Keratinocyte (primary cell): Measurements from ENCODE around the gene PDZK1. TPM values are rescaled to one million over a fixed set of nuclear protein-coding genes. Genes with fewer than 3 reads are reported as not detected.

Experiments
- DNase-seq: peaks from one replicate; pipeline ENCODE4 v3.0.0-alpha.2; 2011; ENCODE audit warnings: low read depth, missing footprints, low spot score
- FAIRE-seq: peaks from 2 replicates; lab custom pipeline; 2011; peaks lifted over from hg19 to GRCh38; lab: Jason Lieb, UNC
- H2AFZ ChIP-seq: 2 replicates; pipeline ENCODE4 v1.6.0; 2012; ENCODE audit warnings: low read length, control low read depth, inconsistent platforms; ENCODE audit not compliant: control insufficient read depth
- H3K27ac ChIP-seq: 2 replicates; pipeline ENCODE4 v1.5.1; 2011; ENCODE audit warnings: low read length; ENCODE audit not compliant: control insufficient read depth, insufficient read depth
- H3K27me3 ChIP-seq: 3 replicates; pipeline ENCODE4 v1.6.0; 2011; ENCODE audit warnings: low read length; ENCODE audit not compliant: control insufficient read depth, insufficient read depth; ENCODE audit errors: extremely low read depth
- H3K36me3 ChIP-seq, 2 experiments: 2 replicates in 1 of 2; 3 replicates in 1 of 2; pipeline ENCODE4 v1.5.1; 2011; ENCODE audit warnings: low read length in 2 of 2, mild to moderate bottlenecking in 1 of 2; ENCODE audit not compliant: control insufficient read depth in 2 of 2, insufficient read depth in 2 of 2; ENCODE audit errors: extremely low read depth in 1 of 2
- H3K4me1 ChIP-seq: 3 replicates; pipeline ENCODE4 v1.5.1; 2011; ENCODE audit warnings: low read length; ENCODE audit not compliant: control insufficient read depth, insufficient read depth; ENCODE audit errors: extremely low read depth
- H3K4me2 ChIP-seq: 3 replicates; pipeline ENCODE4 v1.6.0; 2011; ENCODE audit warnings: low read depth, low read length; ENCODE audit not compliant: control insufficient read depth, insufficient read depth; ENCODE audit errors: extremely low read depth
- H3K4me3 ChIP-seq, 3 experiments: fragments of 200-600 bp in 1 of 3; sonication (generic) in 1 of 3; 2 replicates in 2 of 3; 3 replicates in 1 of 3; pipeline ENCODE4 v1.5.1; 2011 to 2016; ENCODE audit warnings: low read length in 3 of 3, mild to moderate bottlenecking in 3 of 3, control low read depth in 2 of 3, inconsistent platforms in 1 of 3, low read depth in 1 of 3, mixed read lengths in 1 of 3, mixed run types in 1 of 3, moderate library complexity in 1 of 3; ENCODE audit not compliant: control insufficient read depth in 2 of 3, insufficient read depth in 2 of 3; ENCODE audit errors: extremely low read depth in 1 of 3
- H3K79me2 ChIP-seq: 2 replicates; pipeline ENCODE4 v1.6.0; 2012; ENCODE audit warnings: low read length; ENCODE audit not compliant: control insufficient read depth, insufficient read depth
- H3K9ac ChIP-seq: 3 replicates; pipeline ENCODE4 v1.6.0; 2011; ENCODE audit warnings: low read length; ENCODE audit not compliant: control insufficient read depth, insufficient read depth; ENCODE audit errors: extremely low read depth
- H3K9me1 ChIP-seq: 3 replicates; pipeline ENCODE4 v1.6.0; 2011; ENCODE audit warnings: low read length; ENCODE audit not compliant: control insufficient read depth, insufficient read depth; ENCODE audit errors: extremely low read depth
- H3K9me3 ChIP-seq: 2 replicates; pipeline ENCODE4 v1.5.1; 2012; ENCODE audit warnings: low read depth, low read length; ENCODE audit not compliant: control insufficient read depth
- H4K20me1 ChIP-seq: 3 replicates; pipeline ENCODE4 v1.6.0; 2011; ENCODE audit warnings: low read length; ENCODE audit not compliant: control insufficient read depth, insufficient read depth; ENCODE audit errors: extremely low read depth
- CTCF ChIP-seq, 3 experiments: IDR thresholded peaks in 1 of 3; conservative IDR thresholded peaks in 1 of 3; optimal IDR thresholded peaks in 1 of 3; 2 replicates in 2 of 3; 3 replicates in 1 of 3; pipeline versions ENCODE3 to v1.5.1; 2011; ENCODE audit warnings: low read length in 3 of 3, mild to moderate bottlenecking in 3 of 3, moderate library complexity in 2 of 3, control low read depth in 1 of 3, inconsistent platforms in 1 of 3; ENCODE audit not compliant: insufficient read depth in 2 of 3; ENCODE audit errors: extremely low read depth in 1 of 3
- EZH2 ChIP-seq: IDR thresholded peaks from one replicate; pipeline ENCODE4 v1.6.1; 2012; ENCODE audit warnings: inconsistent platforms, mild to moderate bottlenecking, low read length, moderate library complexity
- dilution Hi-C: fragments of 300-500 bp; cut with MboI; formaldehyde crosslinking; loops from one replicate; pipeline ENCODE4 v1.7.0; 2020; ENCODE audit warnings: low sequenced_read_pairs; ENCODE audit not compliant: extremely low pct_ligation_motif_present
- polyA plus RNA-seq, 5 experiments: library from polyadenylated mRNA; depleted of rRNA in 3 of 5; stranded (reverse) in 3 of 5; stranded (forward) in 1 of 5; unstranded in 1 of 5; fragments of >200 nt; gene quantifications; 1 replicate in 1 of 5; 2 replicates in 3 of 5; 3 replicates in 1 of 5; pipeline versions ENCODE4 v1.2.1 to v1.2.3, GENCODE V29; 2011 to 2012; ENCODE audit warnings: missing spikeins in 2 of 5, low read depth in 1 of 5, low replicate concordance in 1 of 5

Gene PDZK1
- polyA plus RNA-seq, 1 donor (not counting 4 experiments of a cell fraction or from before 2014, with no cell fraction given): 0.21 TPM

GRCh38 chr1:145714524-145715111, 7.5 kb upstream of the PDZK1 start:
- Histone ChIP-seq H3K27ac (no peak overlapping the region), H4K20me1 (no peaks in the 10 kb centered on the region), H3K4me1 (no peaks in the 10 kb centered on the region), H3K9me3 (no peaks in the 10 kb centered on the region), H2AFZ (no peak overlapping the region), H3K9me1 (no peaks in the 10 kb centered on the region), H3K79me2 (no peaks in the 10 kb centered on the region), H3K4me3 (no peak overlapping the region), H3K9ac (no peak overlapping the region), H3K4me2 (no peak overlapping the region), H3K27me3 (no peaks in the 10 kb centered on the region), H3K36me3 (no peaks in the 10 kb centered on the region)
- FAIRE-seq (no peak), DNase-seq (no peak)
- no peak for TF ChIP-seq CTCF (optimal IDR thresholded peaks at IDR 0.05 in 1 of 3, IDR thresholded peaks at IDR 0.05 in 1 of 3, conservative IDR thresholded peaks at IDR 0.05 in 1 of 3; ENCODE audit: extremely low read depth in 1 of 3, insufficient read depth in 2 of 3, low read length in 3 of 3)
- TF ChIP-seq EZH2: no peak
- dilution Hi-C loops: no loop called here

- Histone ChIP-seq H4K20me1 (no peaks in the 10 kb centered on the region), H3K9ac (no peak overlapping the region), H3K27me3 (no peaks in the 10 kb centered on the region), H3K4me3 (no peak overlapping the region), H3K79me2 (no peaks in the 10 kb centered on the region), H3K4me1 (peaks cover 10% of the 10 kb centered on the region), H2AFZ (no peak overlapping the region), H3K9me3 (no peaks in the 10 kb centered on the region), H3K36me3 (no peaks in the 10 kb centered on the region), H3K4me2 (no peak overlapping the region), H3K9me1 (no peaks in the 10 kb centered on the region), H3K27ac (no peak overlapping the region)
- FAIRE-seq (no peak), DNase-seq (no peak)
- TF ChIP-seq CTCF (optimal IDR thresholded peaks at IDR 0.05 in 1 of 3, IDR thresholded peaks at IDR 0.05 in 1 of 3, conservative IDR thresholded peaks at IDR 0.05 in 1 of 3; ENCODE audit: extremely low read depth in 1 of 3, insufficient read depth in 2 of 3, low read length in 3 of 3) (no peak), EZH2 (no peak)
- dilution Hi-C loops: no loop called here
Observed at GRCh38 chr1:145711213-145711651, 4.1 kb upstream of the PDZK1 start.
